ENCODE data around the gene CHID1.

The CHID1 gene

DNA sequence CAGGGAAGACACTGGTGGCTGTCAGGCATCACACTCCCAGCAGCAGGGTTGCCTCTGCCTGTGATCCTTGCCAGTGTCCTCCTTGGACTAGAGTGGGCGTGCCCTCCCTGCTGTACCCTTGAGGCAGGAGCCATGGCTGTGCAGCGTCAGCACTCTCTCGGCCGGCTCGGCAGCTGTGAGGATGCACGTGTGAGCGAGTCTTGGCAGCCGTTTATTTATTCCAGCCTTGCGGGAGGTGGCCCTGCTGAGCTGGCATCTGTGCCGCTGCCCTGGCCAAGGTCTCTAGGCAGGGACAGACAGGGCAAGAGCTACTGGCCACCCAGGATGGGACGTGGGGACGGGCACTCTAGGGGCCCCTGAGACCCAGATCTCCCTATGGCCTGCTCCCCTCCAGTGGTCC, 34.1 kb downstream of the CHID1 start:
- no peak overlapping the region for H3K4me3 Mint-ChIP-seq
- ATAC-seq (ENCODE audit: low read depth) (no peak), DNase-seq (ENCODE audit: low spot score in 2 of 2) (no peak)
- no peaks in the 10 kb centered on the region for H3K27me3 Mint-ChIP-seq
- peaks cover 22% of the 10 kb centered on the region for H3K36me3 Mint-ChIP-seq
- no peak overlapping the region for H3K27ac Mint-ChIP-seq
- no peaks in the 10 kb centered on the region for H3K9me3 Mint-ChIP-seq
- no peaks in the 10 kb centered on the region for H3K4me1 Mint-ChIP-seq

DNA sequence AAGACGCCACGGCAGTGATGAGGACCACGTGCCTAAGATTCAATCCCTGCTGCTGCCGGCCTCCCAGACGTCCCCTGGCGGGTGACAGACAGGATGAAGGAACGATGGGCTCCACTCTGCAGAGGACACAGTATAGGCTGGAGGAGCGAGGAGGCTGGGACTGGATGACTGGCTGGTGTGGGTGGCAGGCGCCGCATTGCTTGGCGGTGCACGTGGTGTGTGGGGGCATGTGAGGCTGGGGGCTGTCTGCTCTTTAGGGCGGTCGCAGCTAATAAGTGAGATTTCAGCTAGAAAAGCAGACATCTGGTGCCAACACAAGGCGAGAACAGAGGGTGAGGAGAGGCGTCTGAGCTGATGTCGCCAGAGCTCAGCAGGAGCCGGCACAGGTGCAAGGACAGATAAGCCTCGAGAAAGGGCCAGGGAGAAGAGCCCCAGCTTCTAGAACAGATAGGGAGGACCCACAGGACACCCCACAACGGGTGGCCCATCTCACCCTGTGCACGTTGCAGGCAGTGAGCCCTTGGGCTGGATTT, 34.8 kb downstream of the CHID1 start:
- no peaks in the 10 kb centered on the region for H3K27me3 Mint-ChIP-seq
- H3K36me3 Mint-ChIP-seq: peaks cover 21% of the 10 kb centered on the region
- H3K9me3 Mint-ChIP-seq: no peaks in the 10 kb centered on the region
- ATAC-seq (ENCODE audit: low read depth) (no peak), DNase-seq (ENCODE audit: low spot score in 2 of 2) (no peak)
- no peak overlapping the region for H3K4me3 Mint-ChIP-seq
- no peaks in the 10 kb centered on the region for H3K4me1 Mint-ChIP-seq
- no peak overlapping the region for H3K27ac Mint-ChIP-seq

DNA sequence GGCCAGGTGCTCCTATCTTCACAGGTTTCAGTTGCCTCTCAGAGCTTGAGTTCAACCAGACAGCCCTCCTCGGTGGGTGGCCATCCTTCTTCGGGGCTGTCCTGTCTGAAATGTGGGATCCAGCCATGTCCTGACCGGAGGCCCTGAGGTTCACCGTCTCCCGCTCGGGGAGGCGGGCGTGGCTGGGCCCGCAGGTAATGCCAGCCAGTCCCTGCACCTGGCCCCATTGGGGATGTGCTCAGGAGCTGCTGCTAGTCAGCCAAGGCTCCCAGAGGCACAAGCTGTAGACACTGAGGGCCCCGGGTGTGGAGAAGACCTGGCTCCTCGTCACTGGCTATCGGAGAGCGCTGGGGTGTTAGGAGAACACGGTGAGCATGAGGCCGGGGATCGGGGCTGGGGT, 35.4 kb downstream of the CHID1 start:
- DNase-seq (ENCODE audit: low spot score in 2 of 2) (no peak), ATAC-seq (ENCODE audit: low read depth) (no peak)
- H3K4me3 Mint-ChIP-seq: no peak overlapping the region
- peaks cover 20% of the 10 kb centered on the region for H3K36me3 Mint-ChIP-seq
- no peak overlapping the region for H3K27ac Mint-ChIP-seq
- H3K4me1 Mint-ChIP-seq: no peaks in the 10 kb centered on the region
- H3K27me3 Mint-ChIP-seq: no peaks in the 10 kb centered on the region
- no peaks in the 10 kb centered on the region for H3K9me3 Mint-ChIP-seq

DNA sequence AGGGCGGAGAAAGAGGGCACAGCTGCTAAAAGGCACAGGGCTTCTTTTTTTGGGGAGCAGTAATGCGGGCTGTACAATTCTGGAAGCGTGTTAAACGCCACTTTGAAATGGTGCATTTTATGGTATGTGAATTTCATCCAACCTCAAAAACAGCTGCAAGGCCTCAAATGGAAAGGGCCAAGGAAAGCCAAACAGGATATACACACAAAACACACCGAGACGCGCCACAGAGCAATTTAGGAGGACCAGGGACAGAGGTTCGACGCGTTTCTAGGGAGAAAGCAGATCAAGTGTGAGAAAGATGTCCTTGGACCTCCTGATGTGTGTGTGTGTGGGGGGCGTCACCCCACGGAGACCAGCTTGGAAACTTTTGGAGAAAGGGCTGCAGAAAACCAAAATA, 36.9 kb downstream of the CHID1 start:
- Mint-ChIP-seq H3K36me3 (peaks cover 18% of the 10 kb centered on the region), H3K27ac (no peak overlapping the region), H3K9me3 (no peaks in the 10 kb centered on the region), H3K27me3 (no peaks in the 10 kb centered on the region), H3K4me3 (no peak overlapping the region), H3K4me1 (no peaks in the 10 kb centered on the region)
- no peak for ATAC-seq (ENCODE audit: low read depth)
- DNase-seq (ENCODE audit: low spot score in 2 of 2): no peak

DNA sequence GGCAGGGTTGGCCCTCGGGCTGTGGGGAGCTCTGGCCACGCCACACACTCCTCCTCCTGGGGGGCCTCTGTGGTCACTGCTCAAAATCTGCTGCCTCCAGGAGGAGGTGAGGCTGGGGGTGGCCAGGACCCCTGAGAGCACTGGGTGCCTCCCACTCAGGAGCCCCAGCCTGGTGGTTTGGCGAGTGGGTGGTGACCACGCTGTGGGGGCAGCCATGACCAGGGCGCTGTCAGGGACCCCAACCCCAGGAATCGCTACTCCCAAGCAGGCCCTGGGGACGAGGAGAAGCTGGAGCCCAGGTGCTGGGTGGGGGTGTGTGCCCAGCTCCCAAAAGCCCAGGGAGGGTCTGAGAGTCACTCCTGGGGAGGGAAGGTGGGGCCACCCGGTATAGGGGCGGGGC, 37.8 kb downstream of the CHID1 start:
- Mint-ChIP-seq H3K4me1 (no peaks in the 10 kb centered on the region), H3K9me3 (no peaks in the 10 kb centered on the region), H3K27me3 (no peaks in the 10 kb centered on the region), H3K36me3 (peaks cover 17% of the 10 kb centered on the region), H3K4me3 (no peak overlapping the region), H3K27ac (no peak overlapping the region)
- ATAC-seq (ENCODE audit: low read depth) (no peak), DNase-seq (ENCODE audit: low spot score in 2 of 2) (no peak)

DNA sequence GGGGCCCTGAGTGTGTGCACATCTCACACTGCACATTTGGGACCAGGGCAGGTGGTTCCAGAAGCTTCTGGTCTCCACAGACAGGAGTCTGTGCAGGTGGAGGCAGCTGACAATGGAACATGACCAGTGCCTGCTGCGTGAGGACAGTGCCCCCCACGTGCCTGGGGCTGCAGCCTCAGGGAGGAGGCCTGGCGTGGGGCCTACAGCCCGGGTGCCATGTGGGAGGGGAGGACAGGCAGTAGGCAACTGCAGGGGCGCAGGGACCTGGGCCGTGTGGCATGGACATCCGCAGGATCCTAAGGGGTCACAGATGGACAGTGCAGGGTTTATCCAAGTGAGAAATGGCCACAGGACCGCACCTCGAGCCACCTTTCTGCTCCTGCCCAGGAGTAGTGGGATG, 39.1 kb downstream of the CHID1 start:
- Mint-ChIP-seq H3K36me3 (peaks cover 12% of the 10 kb centered on the region), H3K27ac (no peak overlapping the region), H3K9me3 (no peaks in the 10 kb centered on the region), H3K4me3 (no peak overlapping the region), H3K4me1 (no peaks in the 10 kb centered on the region), H3K27me3 (no peaks in the 10 kb centered on the region)
- ATAC-seq (ENCODE audit: low read depth): no peak
- DNase-seq (ENCODE audit: low spot score in 2 of 2): no peak

DNA sequence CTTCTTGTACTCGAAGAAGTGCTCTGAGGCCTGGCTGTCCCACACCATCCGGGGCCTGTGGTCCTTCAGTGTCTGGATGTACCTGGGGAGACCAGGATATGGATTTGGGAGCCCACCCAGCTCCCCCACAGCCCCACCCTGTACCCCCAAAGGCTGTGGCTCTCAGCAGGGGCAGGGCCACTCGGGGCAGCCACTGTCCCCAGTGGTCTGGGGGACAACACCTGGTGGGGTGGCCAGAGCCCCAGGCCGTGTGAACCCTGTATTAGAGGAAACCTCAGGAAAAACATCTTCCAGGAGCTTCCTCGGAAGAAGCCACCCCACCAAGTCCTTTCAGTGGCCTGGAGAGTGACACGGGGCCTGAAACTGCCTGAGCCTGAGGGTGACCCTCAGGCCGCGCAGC, 40.2 kb downstream of the CHID1 start:
- no peak for ATAC-seq (ENCODE audit: low read depth)
- Mint-ChIP-seq H3K4me1 (no peaks in the 10 kb centered on the region), H3K27ac (no peak overlapping the region), H3K4me3 (no peak overlapping the region), H3K9me3 (no peaks in the 10 kb centered on the region), H3K36me3 (peaks cover 9% of the 10 kb centered on the region), H3K27me3 (no peaks in the 10 kb centered on the region)
- no peak for DNase-seq (ENCODE audit: low spot score in 2 of 2)

DNA sequence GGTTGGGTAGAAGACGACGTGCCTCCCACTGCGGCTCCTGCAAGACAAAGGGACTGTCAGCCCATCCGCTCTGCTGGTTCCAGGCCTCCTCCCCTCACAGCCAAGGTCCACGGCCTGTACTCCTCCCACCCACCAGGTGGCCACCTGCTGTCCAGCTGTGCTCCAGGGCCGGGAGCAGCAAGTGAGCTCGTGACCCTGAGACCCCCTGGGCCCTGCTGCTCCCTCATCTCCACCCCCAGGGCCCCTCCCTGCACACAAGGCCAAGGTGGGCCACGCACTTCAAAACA, 40.5 kb downstream of the CHID1 start:
- no peak overlapping the region for H3K4me3 Mint-ChIP-seq
- no peak for DNase-seq (ENCODE audit: low spot score in 2 of 2)
- no peaks in the 10 kb centered on the region for H3K4me1 Mint-ChIP-seq
- H3K36me3 Mint-ChIP-seq: peaks cover 9% of the 10 kb centered on the region
- H3K27me3 Mint-ChIP-seq: no peaks in the 10 kb centered on the region
- ATAC-seq (ENCODE audit: low read depth): no peak
- no peak overlapping the region for H3K27ac Mint-ChIP-seq
- H3K9me3 Mint-ChIP-seq: no peaks in the 10 kb centered on the region

DNA sequence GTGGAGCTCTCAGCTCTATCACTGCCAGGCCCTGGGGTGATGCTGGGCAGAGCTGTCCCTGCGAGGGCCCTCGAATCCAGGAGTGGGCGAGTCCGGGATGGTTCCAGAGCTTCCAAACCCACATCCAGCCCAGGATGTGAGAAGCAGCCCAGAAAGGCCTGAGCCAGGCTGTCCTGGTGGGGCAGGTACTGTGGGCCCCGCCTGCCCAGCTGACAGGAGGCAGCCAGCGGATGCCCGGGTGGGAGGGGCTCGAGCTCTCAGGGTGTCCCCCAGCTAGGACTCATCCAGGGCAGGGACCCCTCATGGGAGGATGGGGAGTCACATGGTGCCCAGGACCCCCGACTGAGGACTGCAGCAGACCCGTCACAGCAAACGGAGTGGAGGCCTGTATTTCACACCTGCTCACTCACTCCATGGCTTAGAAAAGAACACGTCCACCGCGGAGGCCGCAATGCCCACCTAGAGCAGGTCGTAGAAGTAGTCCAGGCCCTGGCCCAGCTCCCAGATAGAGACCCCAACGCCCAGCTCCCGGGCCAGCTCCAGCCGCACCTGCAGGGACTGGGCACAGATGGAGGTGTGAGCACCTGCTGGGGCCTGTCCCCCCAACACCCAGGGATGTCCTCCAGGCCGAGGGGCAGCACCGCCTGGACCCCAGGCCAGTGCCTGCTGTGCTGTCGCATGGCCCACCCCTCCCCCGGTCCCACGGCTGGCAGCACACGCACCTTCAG, 41.0 kb downstream of the CHID1 start:
- no peak for ATAC-seq (ENCODE audit: low read depth)
- H3K36me3 Mint-ChIP-seq: peaks cover 9% of the 10 kb centered on the region
- H3K27me3 Mint-ChIP-seq: no peaks in the 10 kb centered on the region
- H3K9me3 Mint-ChIP-seq: no peaks in the 10 kb centered on the region
- no peak overlapping the region for H3K4me3 Mint-ChIP-seq
- H3K27ac Mint-ChIP-seq: no peak overlapping the region
- DNase-seq (ENCODE audit: low spot score in 2 of 2): no peak
- no peaks in the 10 kb centered on the region for H3K4me1 Mint-ChIP-seq

DNA sequence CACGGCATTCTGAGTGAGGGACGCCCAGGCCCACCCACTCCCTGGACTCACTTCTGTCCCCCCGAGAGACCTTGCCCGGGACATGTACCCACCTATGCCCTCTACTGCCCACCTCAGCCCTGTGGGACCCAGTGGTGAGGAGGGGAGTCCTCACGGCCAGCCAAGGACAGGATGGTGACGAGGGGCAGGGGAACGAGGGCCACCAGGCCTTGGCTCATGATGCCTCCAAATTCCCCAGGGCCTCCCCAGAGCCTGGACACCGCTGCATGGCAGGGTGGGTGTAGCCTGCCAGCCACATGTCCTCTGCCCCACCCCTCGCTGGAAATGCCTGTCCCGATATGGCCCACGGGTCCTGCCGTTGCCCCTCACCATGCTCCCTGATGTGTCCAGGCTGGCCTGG, 41.8 kb downstream of the CHID1 start:
- Mint-ChIP-seq H3K36me3 (peaks cover 8% of the 10 kb centered on the region), H3K27ac (no peak overlapping the region), H3K9me3 (no peaks in the 10 kb centered on the region), H3K27me3 (no peaks in the 10 kb centered on the region), H3K4me1 (no peaks in the 10 kb centered on the region), H3K4me3 (no peak overlapping the region)
- ATAC-seq (ENCODE audit: low read depth) (no peak), DNase-seq (ENCODE audit: low spot score in 2 of 2) (no peak)

DNA sequence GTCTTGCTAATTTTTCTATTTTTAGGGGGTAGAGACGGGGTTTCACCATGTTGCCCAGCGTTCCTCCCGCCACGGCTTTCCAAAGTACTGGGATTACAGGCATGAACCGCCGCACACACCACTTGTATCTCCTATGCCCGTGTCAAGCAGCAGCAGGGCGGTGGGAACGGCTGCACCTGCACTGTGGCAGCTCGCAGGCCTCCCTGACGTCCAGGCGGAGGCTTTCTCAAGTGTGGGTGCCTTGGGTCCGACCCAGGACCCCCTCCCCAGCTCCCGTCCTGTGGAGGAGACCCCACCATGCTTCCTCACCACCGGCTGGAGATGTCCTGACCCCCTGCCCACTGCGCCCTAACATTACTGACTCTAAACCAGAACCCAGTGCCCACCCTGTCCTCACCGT, 42.2 kb downstream of the CHID1 start:
- no peaks in the 10 kb centered on the region for H3K4me1 Mint-ChIP-seq
- no peak overlapping the region for H3K27ac Mint-ChIP-seq
- H3K27me3 Mint-ChIP-seq: no peaks in the 10 kb centered on the region
- peaks cover 5% of the 10 kb centered on the region for H3K36me3 Mint-ChIP-seq
- no peak overlapping the region for H3K4me3 Mint-ChIP-seq
- H3K9me3 Mint-ChIP-seq: no peaks in the 10 kb centered on the region
- DNase-seq (ENCODE audit: low spot score in 2 of 2): no peak
- no peak for ATAC-seq (ENCODE audit: low read depth)

DNA sequence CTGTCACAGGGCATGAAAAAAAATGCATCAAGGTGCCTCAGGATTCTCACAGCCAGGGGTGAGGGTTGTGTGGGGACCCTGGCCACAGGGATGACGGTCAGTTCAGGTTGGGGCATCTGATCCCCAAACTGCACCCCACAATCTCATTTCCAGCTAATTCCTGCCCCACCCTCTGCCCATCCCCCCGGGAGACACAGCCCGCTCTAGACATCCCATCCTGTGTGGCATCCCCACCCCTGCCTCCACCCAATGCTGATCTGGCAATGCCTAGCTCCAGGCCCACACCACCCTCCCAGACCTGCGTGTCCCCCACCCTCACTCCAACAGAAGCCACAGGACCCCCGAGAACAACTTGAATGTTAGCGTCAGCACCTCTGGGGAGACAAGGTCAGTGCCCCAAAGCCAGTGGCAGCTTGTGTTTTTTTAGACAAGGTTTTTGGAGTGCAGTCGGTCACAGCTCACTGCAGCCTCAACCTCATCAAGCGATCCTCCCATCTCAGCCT, 42.7 kb downstream of the CHID1 start:
- no peak overlapping the region for H3K4me3 Mint-ChIP-seq
- no peaks in the 10 kb centered on the region for H3K9me3 Mint-ChIP-seq
- H3K27me3 Mint-ChIP-seq: no peaks in the 10 kb centered on the region
- DNase-seq (ENCODE audit: low spot score in 2 of 2) (no peak), ATAC-seq (ENCODE audit: low read depth) (no peak)
- no peak overlapping the region for H3K27ac Mint-ChIP-seq
- peaks cover 2% of the 10 kb centered on the region for H3K36me3 Mint-ChIP-seq
- H3K4me1 Mint-ChIP-seq: no peaks in the 10 kb centered on the region

DNA sequence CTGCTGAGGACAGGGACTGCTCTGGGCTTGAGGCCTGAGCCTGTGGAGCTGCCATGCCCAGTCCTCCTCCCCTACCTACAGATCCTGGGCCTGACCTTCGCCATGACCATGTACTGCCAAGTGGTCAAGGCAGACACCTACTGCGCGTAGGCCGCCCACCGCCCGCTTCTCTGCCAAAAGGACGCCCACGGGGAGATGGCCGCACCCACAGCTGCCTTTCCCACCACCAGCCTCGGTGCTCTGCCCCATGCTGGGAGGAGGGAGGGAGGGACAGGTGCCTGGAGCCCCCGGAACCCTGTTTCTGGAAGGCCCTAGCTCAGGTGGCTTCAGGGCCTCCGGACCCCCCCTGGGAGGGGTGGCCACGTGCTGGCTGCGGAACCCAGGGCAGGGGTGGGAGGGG, 44.1 kb downstream of the CHID1 start:
- Mint-ChIP-seq H3K9me3 (no peaks in the 10 kb centered on the region), H3K36me3 (peaks cover 2% of the 10 kb centered on the region), H3K4me3 (no peak overlapping the region), H3K4me1 (no peaks in the 10 kb centered on the region), H3K27me3 (no peaks in the 10 kb centered on the region), H3K27ac (no peak overlapping the region)
- ATAC-seq (ENCODE audit: low read depth): no peak
- no peak for DNase-seq (ENCODE audit: low spot score in 2 of 2)

DNA sequence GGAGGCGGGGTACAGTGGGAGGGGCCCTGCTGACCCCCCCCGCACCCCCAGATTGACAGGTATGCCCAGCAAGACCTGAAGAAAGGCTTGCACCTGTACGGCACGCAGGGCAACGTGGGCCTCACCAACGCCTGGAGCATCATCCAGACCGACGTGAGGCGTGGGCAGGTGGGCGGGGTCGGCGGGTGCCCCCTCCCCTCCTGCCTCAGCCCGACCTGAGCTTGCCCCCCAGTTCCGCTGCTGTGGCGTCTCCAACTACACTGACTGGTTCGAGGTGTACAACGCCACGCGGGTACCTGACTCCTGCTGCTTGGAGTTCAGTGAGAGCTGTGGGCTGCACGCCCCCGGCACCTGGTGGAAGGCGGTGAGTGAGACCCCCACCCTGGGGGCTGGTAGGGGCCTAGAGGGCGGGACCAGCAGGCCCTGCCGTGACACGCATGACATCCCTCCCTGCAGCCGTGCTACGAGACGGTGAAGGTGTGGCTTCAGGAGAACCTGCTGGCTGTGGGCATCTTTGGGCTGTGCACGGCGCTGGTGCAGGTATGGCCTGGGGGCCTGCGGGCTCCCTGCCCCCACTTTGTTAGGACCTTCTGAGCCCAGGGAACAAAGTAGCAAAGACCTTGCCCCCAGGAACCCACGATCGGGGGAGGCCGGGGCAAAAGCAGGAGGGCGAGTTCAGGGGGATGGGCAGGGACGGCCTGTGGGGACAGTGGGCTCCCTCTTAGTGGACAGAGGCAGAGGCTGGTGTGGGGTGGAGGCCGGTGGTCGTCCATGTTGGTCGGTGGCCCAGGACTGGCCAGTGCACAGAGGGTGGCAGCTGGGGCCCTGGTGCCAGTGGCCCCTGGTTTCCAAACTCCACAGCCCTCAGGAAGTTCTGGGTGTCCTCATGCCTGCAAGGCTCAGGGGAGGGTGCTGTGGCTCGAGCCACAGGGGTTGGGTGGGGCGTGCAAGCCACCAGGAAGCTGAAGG, 44.9 kb downstream of the CHID1 start:
- ATAC-seq (ENCODE audit: low read depth) (no peak), DNase-seq (ENCODE audit: low spot score in 2 of 2) (no peak)
- Mint-ChIP-seq H3K4me1 (no peaks in the 10 kb centered on the region), H3K27me3 (no peaks in the 10 kb centered on the region), H3K9me3 (no peaks in the 10 kb centered on the region), H3K27ac (peak overlapping the region; percentile 63), H3K36me3 (peaks cover 2% of the 10 kb centered on the region), H3K4me3 (no peak overlapping the region)
